Activated naive CD8-positive, alpha-beta T cell treated with anti-CD3 and anti-CD28 coated beads for 36 hours (primary cell): Measurements from ENCODE around the gene DDAH2. TPM values are rescaled to one million over a fixed set of nuclear protein-coding genes. Genes with fewer than 3 reads are reported as not detected.
A peak's percentile ranks its signal among the peaks of the same experiment; 100 is the strongest.

Experiments
- DNase-seq: peaks from one replicate; pipeline ENCODE4 v3.0.0; 2021
- H3K27ac Mint-ChIP-seq: one replicate; pipeline ENCODE4 v1.8.0; 2022; ENCODE audit warnings: mild to moderate bottlenecking, moderate library complexity, mixed read lengths
- H3K27me3 Mint-ChIP-seq: one replicate; pipeline ENCODE4 v1.8.0; 2022; ENCODE audit warnings: mild to moderate bottlenecking, mixed read lengths
- H3K36me3 Mint-ChIP-seq: one replicate; pipeline ENCODE4 v1.8.0; 2021; ENCODE audit warnings: mild to moderate bottlenecking, mixed read lengths
- H3K4me1 Mint-ChIP-seq: one replicate; pipeline ENCODE4 v1.8.0; 2021; ENCODE audit warnings: mixed read lengths
- H3K4me3 Mint-ChIP-seq: one replicate; pipeline ENCODE4 v1.8.0; 2022; ENCODE audit warnings: mild to moderate bottlenecking, moderate library complexity, mixed read lengths
- H3K9me3 Mint-ChIP-seq: one replicate; pipeline ENCODE4 v1.8.0; 2022; ENCODE audit warnings: mixed read lengths
- total RNA-seq, 2 experiments: library from RNA; stranded (reverse); gene quantifications; one replicate each; pipeline ENCODE4 v1.2.3, GENCODE V29; 2021

DDAH2 gene
- total RNA-seq, 2 experiments from 2014 or later: 3.5 to 3.8 TPM

GRCh38 chr6:31729979-31730630 is 1.0 kb upstream of the DDAH2 start:
- Mint-ChIP-seq H3K27me3 (no peaks in the 10 kb centered on the region), H3K27ac (peak overlapping the region; percentile 13), H3K9me3 (no peaks in the 10 kb centered on the region), H3K4me1 (peaks cover 53% of the 10 kb centered on the region), H3K4me3 (peak overlapping the region; percentile 84), H3K36me3 (peaks cover 39% of the 10 kb centered on the region)
- DNase-seq: peak; percentile 77

GRCh38 chr6:31729515-31729978 is 448 bp upstream of the DDAH2 start:
- H3K36me3 Mint-ChIP-seq: peaks cover 35% of the 10 kb centered on the region
- no peaks in the 10 kb centered on the region for H3K9me3 Mint-ChIP-seq
- no peaks in the 10 kb centered on the region for H3K27me3 Mint-ChIP-seq
- peaks cover 53% of the 10 kb centered on the region for H3K4me1 Mint-ChIP-seq
- peak overlapping the region; percentile 19 for H3K27ac Mint-ChIP-seq
- H3K4me3 Mint-ChIP-seq: peak overlapping the region; percentile 84
- DNase-seq: peak; percentile 75

GRCh38 chr6:31727717-31728671 is 1.1 kb downstream of the DDAH2 start:
- Mint-ChIP-seq H3K36me3 (peaks cover 22% of the 10 kb centered on the region), H3K4me1 (peaks cover 40% of the 10 kb centered on the region), H3K9me3 (no peaks in the 10 kb centered on the region), H3K27ac (peak overlapping the region; percentile 61), H3K4me3 (no peak overlapping the region), H3K27me3 (no peaks in the 10 kb centered on the region)
- no peak for DNase-seq

DNA sequence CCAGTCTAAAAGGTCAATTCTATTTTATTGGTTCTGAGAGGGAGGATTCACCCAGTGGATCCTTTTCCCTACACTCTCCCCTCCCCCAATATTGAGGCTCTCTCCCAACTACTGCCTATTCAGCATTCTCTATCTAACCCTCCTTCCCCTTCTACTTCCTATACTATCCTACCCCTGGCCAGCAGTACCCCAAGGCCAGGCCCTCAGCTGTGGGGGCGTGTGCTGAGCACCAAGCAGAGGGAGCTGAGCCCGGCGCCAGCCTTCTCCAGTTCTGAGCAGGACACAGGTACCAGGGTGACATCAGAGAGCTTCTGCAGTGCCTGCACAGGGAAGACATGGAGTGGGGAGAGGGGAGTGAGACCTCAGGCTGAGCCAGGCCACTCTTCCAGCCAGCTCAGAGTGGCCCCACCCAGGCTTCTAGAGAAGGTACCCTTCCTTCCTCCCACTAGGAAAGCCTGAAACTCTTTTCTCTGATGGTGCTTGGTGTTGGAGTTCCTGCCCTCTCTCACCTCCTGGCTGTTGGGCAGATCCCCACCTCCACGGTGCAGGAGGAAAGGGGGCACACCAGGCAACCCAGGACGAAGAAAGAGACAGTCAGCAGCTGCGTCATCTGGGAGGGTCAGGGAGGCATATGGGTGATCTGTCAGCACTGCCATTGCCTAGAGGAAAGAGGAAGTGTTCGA is 1.9 kb downstream of the DDAH2 start:
- peaks cover 21% of the 10 kb centered on the region for H3K36me3 Mint-ChIP-seq
- DNase-seq: no peak
- no peaks in the 10 kb centered on the region for H3K27me3 Mint-ChIP-seq
- H3K4me1 Mint-ChIP-seq: peaks cover 39% of the 10 kb centered on the region
- peak overlapping the region; percentile 61 for H3K27ac Mint-ChIP-seq
- H3K4me3 Mint-ChIP-seq: no peak overlapping the region
- H3K9me3 Mint-ChIP-seq: no peaks in the 10 kb centered on the region

DNA sequence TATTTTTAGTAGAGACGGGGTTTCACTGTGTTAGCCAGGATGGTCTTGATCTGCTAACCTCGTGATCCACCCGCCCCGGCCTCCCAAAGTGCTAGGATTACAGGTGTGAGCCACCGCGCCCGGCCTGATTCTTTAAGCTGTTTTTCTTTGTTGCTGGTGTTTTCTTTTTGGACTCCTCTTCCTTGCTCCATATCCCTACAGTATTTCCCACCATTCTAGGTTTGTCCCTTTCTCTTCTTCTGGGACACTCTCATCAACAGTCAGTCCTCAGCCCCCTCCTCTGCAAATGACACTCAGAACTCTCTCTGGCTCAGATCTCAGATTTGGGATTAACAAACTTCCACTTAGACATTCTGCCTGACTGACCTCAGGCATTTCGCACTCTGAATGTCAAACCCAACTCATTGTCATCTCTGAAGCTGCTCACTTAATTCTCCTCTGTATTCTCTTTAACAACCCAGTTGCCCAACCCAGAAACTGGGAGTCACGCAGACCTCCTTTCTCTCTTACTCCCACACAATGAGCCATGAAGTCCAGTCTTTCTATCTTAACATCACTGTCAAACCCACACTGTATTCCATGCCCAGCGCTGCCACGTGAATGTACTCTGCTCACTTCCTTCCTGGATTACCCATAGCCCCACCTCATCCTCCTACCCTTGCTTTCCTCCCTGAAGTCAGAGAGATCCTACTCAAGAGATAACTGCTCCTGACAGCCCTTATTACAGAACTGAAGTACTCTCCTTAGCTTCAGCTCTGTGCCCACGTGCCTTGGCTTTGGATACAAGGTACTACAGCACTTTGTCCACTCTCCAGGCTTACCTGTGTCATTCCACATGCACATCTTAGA is 3.4 kb downstream of the DDAH2 start:
- no peak overlapping the region for H3K4me3 Mint-ChIP-seq
- H3K4me1 Mint-ChIP-seq: peaks cover 37% of the 10 kb centered on the region
- H3K36me3 Mint-ChIP-seq: peaks cover 13% of the 10 kb centered on the region
- no peak for DNase-seq
- no peaks in the 10 kb centered on the region for H3K27me3 Mint-ChIP-seq
- no peak overlapping the region for H3K27ac Mint-ChIP-seq
- no peaks in the 10 kb centered on the region for H3K9me3 Mint-ChIP-seq

DNA sequence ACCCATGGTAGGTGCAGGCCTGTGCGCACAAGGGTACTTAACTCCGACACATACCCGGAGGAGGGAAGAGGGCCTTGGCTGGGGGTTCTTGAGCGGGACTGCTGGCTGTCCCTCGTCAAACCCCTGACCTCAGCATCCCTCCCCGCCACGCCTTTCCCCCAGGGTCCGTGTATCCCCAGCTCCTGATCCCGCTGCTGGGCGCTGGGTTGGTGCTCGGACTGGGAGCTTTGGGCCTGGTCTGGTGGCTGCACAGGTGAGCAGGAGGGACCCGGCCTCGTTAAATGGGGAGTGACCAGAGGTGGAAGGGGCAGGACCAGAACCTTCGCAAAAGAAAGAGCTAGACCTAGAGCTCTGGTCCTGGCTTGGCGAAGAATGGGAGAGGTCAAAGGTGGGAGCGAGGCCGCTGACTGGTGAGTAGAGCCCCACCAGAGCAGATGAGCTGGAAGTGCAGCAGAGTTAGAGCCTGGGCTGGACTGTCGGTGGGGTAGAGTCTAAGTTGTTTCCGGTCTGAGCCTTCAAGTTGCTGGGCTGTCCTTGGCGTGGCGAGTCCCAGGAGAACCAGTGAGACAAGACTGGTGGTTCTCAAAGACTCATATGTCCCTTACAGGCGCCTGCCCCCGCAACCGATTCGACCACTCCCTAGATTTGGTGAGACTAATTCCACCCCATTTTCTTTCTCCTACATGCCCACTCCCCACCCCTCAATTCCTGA is 5.0 kb downstream of the DDAH2 start:
- peaks cover 4% of the 10 kb centered on the region for H3K36me3 Mint-ChIP-seq
- DNase-seq: no peak
- H3K9me3 Mint-ChIP-seq: no peaks in the 10 kb centered on the region
- no peak overlapping the region for H3K27ac Mint-ChIP-seq
- H3K4me3 Mint-ChIP-seq: no peak overlapping the region
- H3K4me1 Mint-ChIP-seq: peaks cover 25% of the 10 kb centered on the region
- no peaks in the 10 kb centered on the region for H3K27me3 Mint-ChIP-seq

- peak within 1 kb of the TSS; percentile 12 for H3K4me3 Mint-ChIP-seq
Measured at GRCh38 chr6:31723245-31723979, 5.7 kb downstream of the DDAH2 start, which contains the start of gene MPIG6B. MPIG6B (plus strand) TSS chr6:31723373; CDS start chr6:31723384, 11 bp downstream.

GRCh38 chr6:31722173-31722572 is 6.9 kb downstream of the DDAH2 start:
- peaks cover 16% of the 10 kb centered on the region for H3K4me1 Mint-ChIP-seq
- H3K4me3 Mint-ChIP-seq: no peak overlapping the region
- no peaks in the 10 kb centered on the region for H3K27me3 Mint-ChIP-seq
- DNase-seq: no peak
- peaks cover 4% of the 10 kb centered on the region for H3K36me3 Mint-ChIP-seq
- H3K27ac Mint-ChIP-seq: no peak overlapping the region
- no peaks in the 10 kb centered on the region for H3K9me3 Mint-ChIP-seq

More at GRCh38 chr6:31723245-31723979, 5.7 kb downstream of the DDAH2 start, which contains the start of gene MPIG6B:
- peaks cover 4% of the 10 kb centered on the region for H3K36me3 Mint-ChIP-seq
- no peak for DNase-seq
- no peaks in the 10 kb centered on the region for H3K27me3 Mint-ChIP-seq
- H3K4me1 Mint-ChIP-seq: peaks cover 23% of the 10 kb centered on the region
- no peak within 1 kb of the TSS for H3K27ac Mint-ChIP-seq
- H3K9me3 Mint-ChIP-seq: no peaks in the 10 kb centered on the region

- Mint-ChIP-seq H3K27ac (no peak within 1 kb of the TSS), H3K4me3 (no peak within 1 kb of the TSS)
Measured at GRCh38 chr6:31721351-31722020, 7.6 kb downstream of the DDAH2 start, which contains the start of gene LY6G6C. LY6G6C (minus strand) TSS chr6:31721746; CDS start chr6:31721679, 67 bp downstream.

DNA sequence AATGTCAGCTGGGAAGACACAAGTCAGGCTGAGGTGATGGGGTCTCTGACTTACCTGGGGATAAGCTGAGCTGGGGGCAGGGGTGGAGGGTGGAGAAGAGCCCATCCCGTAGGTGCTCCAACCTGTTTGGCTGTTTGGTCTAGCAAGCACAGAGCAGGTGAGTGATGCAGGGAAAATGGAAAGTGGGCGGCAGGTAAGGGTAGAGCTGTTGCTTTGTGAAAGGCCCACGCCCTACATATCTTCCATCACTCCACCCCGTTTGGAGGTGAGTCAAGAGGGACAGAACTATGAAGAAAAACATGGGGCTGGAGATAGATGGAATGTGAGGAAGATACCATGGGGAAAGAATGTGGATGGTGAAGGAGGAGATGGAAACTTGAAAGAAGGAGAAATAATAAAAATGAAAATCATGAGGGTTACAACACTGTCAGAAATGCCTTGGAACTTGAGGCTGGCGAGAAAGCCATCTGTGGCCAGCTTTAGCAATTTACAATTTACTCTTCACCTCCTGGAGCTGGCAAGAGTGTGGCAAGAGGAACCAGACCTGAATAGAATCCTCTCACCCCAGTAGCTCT is 8.8 kb downstream of the DDAH2 start:
- Mint-ChIP-seq H3K27ac (no peak overlapping the region), H3K4me3 (no peak overlapping the region), H3K9me3 (no peaks in the 10 kb centered on the region), H3K4me1 (no peaks in the 10 kb centered on the region), H3K36me3 (no peaks in the 10 kb centered on the region), H3K27me3 (no peaks in the 10 kb centered on the region)
- no peak for DNase-seq

More at GRCh38 chr6:31721351-31722020, 7.6 kb downstream of the DDAH2 start, which contains the start of gene LY6G6C:
- H3K4me1 Mint-ChIP-seq: peaks cover 9% of the 10 kb centered on the region
- no peaks in the 10 kb centered on the region for H3K9me3 Mint-ChIP-seq
- H3K27me3 Mint-ChIP-seq: no peaks in the 10 kb centered on the region
- H3K36me3 Mint-ChIP-seq: peaks cover 4% of the 10 kb centered on the region
- DNase-seq: no peak

DNA sequence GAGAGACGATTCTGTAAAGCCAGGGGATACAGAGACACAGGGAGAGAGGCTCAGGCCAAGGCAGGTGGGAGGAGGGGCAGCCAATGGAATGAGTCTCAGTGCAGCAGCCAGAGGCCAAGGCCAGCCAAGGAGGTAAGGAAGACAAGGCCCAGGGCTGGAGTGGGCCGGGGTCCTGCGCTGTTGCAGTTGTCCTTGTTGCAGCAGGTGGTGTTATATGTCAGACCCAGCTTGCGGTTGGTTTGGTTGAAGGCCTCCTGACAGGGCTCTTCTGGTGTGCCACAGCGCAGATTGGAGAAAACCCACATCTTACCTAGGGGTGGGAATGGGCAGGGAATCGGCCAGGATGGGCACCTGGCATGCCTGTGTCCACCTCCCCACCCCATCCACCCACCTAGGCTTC is 10.1 kb downstream of the DDAH2 start:
- no peak overlapping the region for H3K4me3 Mint-ChIP-seq
- H3K27ac Mint-ChIP-seq: no peak overlapping the region
- H3K4me1 Mint-ChIP-seq: peaks cover 4% of the 10 kb centered on the region
- H3K27me3 Mint-ChIP-seq: no peaks in the 10 kb centered on the region
- no peak for DNase-seq
- no peaks in the 10 kb centered on the region for H3K9me3 Mint-ChIP-seq
- H3K36me3 Mint-ChIP-seq: no peaks in the 10 kb centered on the region

DNA sequence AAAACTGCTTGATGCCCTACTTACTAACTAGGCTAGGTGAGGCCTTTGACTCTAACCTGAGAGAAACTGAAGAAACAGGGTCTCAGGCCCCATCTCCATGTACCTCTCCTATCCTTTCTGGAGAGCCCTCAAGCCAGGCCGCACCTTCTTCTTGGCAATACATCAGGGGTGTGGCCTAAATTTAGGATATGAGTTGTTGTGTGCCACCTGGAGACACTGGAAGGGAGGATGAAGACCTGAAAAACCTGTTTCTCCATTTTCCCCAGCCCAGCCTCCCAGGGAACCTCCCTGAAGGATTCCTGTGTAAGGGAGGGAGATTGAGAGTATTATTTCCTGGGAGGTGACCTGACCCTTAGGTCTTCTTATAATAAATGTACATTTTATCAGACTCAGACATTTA is 10.8 kb downstream of the DDAH2 start:
- Mint-ChIP-seq H3K27me3 (no peaks in the 10 kb centered on the region), H3K27ac (no peak overlapping the region), H3K9me3 (no peaks in the 10 kb centered on the region), H3K4me1 (peaks cover 5% of the 10 kb centered on the region), H3K4me3 (no peak overlapping the region), H3K36me3 (no peaks in the 10 kb centered on the region)
- no peak for DNase-seq
